Stimulated activated memory B cell treated with anti-CD40 and anti-IgM and Interleukin-4, amounts not matched to agents 10 μg/mL and 1 μg/mL and 100 μg/mL, for 72 hours (primary cell): Measurements from ENCODE around the gene MED12.

Source experiments
- ATAC-seq: fragments of 150-1000 bp; cut with Tn5 transposase; 2 replicates; pipeline ENCODE4 v1.10.0; 2021
- H3K27ac Mint-ChIP-seq: one replicate; pipeline ENCODE4 v1.8.0; 2022; ENCODE audit warnings: mild to moderate bottlenecking, mixed read lengths
- H3K27me3 Mint-ChIP-seq: one replicate; pipeline ENCODE4 v1.8.0; 2022; ENCODE audit warnings: mixed read lengths
- H3K36me3 Mint-ChIP-seq: one replicate; pipeline ENCODE4 v1.8.0; 2022; ENCODE audit warnings: mixed read lengths
- H3K4me1 Mint-ChIP-seq: one replicate; pipeline ENCODE4 v1.8.0; 2022; ENCODE audit warnings: mixed read lengths
- H3K4me3 Mint-ChIP-seq: one replicate; pipeline ENCODE4 v1.8.0; 2022; ENCODE audit warnings: mild to moderate bottlenecking, moderate library complexity, mixed read lengths
- H3K9me3 Mint-ChIP-seq: one replicate; pipeline ENCODE4 v1.8.0; 2022; ENCODE audit warnings: mixed read lengths

MED12 gene

DNA sequence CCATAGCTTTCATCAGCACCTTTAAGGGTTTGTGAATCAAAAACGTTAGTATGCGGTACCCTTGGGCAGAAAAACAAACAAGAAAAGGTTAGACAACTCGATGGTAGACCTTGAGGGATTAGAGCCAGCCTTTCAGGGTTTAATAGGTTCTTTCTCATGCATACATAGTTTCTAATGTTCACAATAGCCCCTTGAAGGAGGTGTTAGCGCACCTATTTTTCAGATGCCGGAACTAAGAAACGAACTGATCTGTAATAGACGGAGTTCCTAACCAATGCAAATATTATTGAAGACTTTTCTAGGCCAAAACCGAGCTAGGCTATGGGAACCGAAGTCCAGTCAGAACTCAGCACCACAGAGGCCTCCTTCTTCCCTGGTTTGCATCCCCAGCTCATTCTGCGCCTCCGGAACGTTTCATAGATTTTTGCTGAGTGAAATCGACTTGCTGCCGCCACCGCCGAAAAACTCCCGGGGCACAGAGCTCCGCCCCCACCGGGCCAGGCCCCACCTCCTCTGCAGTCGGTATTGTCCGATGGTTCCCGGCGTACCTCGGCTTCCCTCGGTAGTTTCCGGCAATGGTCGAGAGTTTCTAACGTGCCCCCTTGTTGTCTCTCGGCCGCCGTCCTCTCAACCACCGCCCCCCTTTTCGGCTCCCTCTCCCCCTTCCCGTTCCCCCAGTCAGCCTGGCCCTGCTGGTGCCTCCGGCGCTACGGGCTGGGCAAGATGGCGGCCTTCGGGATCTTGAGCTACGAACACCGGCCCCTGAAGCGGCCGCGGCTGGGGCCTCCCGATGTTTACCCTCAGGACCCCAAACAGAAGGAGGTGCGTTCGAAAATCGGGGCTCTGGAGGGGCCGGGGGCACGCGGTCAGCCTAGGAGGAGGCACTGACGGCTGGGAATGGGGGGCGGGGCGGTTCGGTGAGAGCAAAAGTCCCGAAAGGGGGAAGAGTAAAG, at the start of gene MED12:
MED12 (plus strand) TSS at position 565 of the 953 bp plus-strand sequence; CDS start at position 724, 159 bp downstream.
- Mint-ChIP-seq H3K9me3 (no peaks in the 10 kb centered on the region), H3K27ac (peak within 1 kb of the TSS; percentile 98), H3K4me3 (peak within 1 kb of the TSS; percentile 95), H3K27me3 (no peaks in the 10 kb centered on the region), H3K4me1 (peaks cover 5% of the 10 kb centered on the region), H3K36me3 (peaks cover 19% of the 10 kb centered on the region)
- peak; percentile 99 for ATAC-seq

DNA sequence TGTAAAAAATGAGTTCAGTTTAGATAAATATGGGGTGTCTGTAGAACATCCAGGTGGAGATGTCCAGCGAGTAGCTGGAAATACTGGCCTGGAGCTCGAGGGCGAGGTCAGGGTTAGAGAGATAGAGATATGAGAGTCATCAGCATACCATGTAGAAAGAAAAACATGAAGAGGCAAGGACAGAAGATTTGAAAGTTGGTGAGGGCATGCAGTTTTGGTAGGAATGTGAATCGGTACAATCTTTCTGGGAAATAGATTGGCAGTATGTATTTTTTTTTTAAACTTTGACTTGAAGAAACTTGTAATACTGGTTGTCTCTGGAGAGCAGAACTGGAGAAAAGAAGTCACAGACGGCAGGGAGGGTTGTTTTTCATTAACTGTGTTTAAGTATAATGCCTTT, 47.9 kb upstream of the MED12 start:
- no peak for ATAC-seq
- Mint-ChIP-seq H3K36me3 (no peaks in the 10 kb centered on the region), H3K27ac (no peak overlapping the region), H3K9me3 (no peaks in the 10 kb centered on the region), H3K4me1 (peaks cover 5% of the 10 kb centered on the region), H3K4me3 (no peak overlapping the region), H3K27me3 (no peaks in the 10 kb centered on the region)

DNA sequence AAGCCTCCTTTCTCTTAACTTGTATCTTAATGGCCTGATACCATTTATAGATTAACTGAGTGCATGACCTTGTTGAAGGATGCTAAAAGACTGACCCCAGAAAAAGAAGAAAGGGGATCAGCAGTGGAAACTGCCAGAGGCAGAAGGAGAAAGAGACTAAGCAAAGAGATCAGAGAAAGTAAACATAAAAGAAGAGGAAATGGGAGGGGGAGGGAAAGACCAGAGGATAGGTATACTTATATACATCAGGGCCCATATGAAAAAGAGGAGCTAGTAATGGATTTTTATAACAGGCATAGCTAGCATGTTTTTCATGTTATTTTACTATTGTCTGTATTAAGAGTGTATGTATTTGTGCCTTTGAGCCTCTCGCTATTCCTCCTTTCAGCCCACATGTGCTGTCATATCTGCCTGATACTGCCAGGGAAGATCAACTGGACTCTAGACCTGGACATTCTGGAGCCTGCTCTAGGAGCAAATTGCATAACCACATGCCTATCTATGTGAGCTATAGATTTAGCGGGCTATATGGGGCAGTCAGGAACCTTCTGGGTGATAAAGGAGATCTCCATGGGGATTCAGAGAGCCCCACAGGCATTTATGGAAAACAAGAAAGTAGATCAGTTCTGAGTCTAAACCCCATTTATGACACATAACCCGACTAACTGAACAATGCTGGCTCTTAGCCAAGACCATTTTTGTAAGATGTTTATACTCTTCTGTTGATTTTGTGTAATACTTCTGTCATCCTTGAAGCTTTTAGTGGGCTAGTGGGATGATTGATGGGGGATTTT, 36.9 kb upstream of the MED12 start:
- no peak overlapping the region for H3K27ac Mint-ChIP-seq
- no peak for ATAC-seq
- no peaks in the 10 kb centered on the region for H3K36me3 Mint-ChIP-seq
- H3K4me3 Mint-ChIP-seq, result no peak overlapping the region
- H3K4me1 Mint-ChIP-seq, result no peaks in the 10 kb centered on the region
- no peaks in the 10 kb centered on the region for H3K9me3 Mint-ChIP-seq
- H3K27me3 Mint-ChIP-seq, result no peaks in the 10 kb centered on the region

DNA sequence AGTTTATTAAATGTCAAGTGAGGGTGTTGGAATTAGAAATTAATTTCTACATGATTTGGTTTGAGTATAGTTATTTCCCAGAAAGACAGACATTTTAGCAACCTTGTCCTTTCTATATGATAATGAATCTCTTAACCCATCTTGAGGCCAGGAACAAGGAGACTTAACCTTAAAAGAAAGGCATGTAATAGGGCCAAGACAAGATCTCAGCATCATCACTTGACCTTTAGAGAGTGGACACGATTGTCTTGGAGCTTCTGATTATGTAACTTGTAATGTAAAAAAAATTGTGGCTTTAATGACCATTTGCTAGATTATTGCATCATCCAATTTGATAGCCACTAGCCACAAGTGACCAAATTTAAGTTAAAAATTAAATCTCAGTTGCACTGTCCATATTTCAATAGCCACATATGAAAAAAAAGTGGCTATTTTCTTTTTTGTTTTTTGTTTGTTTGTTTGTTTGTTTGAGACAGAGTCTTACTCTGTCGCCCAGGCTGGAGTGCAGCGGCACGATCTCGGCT, 36.2 kb upstream of the MED12 start:
- H3K27ac Mint-ChIP-seq, result no peak overlapping the region
- H3K27me3 Mint-ChIP-seq, result no peaks in the 10 kb centered on the region
- H3K36me3 Mint-ChIP-seq, result no peaks in the 10 kb centered on the region

DNA sequence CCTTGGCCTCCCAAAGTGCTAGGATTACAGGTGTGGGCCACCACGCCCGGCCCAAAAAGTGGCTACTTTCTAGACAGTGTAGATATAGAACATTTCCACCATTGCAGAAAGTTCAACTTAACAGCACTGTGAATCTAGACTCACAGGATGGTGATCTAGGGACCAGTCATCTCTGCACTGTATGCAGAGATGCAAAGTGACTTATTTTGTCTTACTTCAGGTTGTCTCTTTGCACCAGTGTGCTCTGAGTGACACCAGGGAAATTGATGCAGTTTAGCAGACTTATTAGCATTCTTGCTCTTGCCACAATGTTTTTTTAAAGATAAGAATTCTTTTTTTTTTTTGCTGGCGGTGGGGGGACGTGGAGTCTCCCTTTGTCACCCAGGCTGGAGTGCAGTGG, 35.6 kb upstream of the MED12 start:
- no peaks in the 10 kb centered on the region for H3K27me3 Mint-ChIP-seq
- H3K4me3 Mint-ChIP-seq, result no peak overlapping the region
- no peaks in the 10 kb centered on the region for H3K9me3 Mint-ChIP-seq
- no peak for ATAC-seq
- H3K36me3 Mint-ChIP-seq, result no peaks in the 10 kb centered on the region
- H3K4me1 Mint-ChIP-seq, result no peaks in the 10 kb centered on the region
- H3K27ac Mint-ChIP-seq, result no peak overlapping the region

More for the DNA sequence above, 36.2 kb upstream of the MED12 start:
- no peak overlapping the region for H3K4me3 Mint-ChIP-seq
- no peaks in the 10 kb centered on the region for H3K9me3 Mint-ChIP-seq
- no peak for ATAC-seq
- H3K4me1 Mint-ChIP-seq, result no peaks in the 10 kb centered on the region

DNA sequence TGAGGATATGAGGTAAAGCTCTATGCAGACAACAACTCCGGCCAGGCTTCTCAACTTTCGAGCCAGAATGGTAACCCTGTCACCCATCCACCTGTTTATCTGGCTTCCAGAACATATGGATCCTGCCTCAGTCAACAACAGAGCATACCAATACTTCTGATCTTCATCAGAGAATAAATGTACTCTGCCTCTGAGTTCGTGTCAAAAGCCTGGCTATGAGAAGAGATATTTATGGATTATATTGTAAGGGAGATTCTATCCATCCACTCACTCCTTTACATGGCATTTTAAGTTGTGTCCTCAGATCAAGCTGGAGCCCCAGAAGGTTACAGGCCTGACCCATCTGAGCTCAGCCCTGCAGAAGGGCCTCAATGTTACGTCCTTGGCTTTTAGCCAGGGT, 32.5 kb upstream of the MED12 start:
- H3K4me3 Mint-ChIP-seq, result no peak overlapping the region
- H3K36me3 Mint-ChIP-seq, result no peaks in the 10 kb centered on the region
- ATAC-seq, result no peak
- no peak overlapping the region for H3K27ac Mint-ChIP-seq
- no peaks in the 10 kb centered on the region for H3K4me1 Mint-ChIP-seq
- H3K27me3 Mint-ChIP-seq, result no peaks in the 10 kb centered on the region
- no peaks in the 10 kb centered on the region for H3K9me3 Mint-ChIP-seq

DNA sequence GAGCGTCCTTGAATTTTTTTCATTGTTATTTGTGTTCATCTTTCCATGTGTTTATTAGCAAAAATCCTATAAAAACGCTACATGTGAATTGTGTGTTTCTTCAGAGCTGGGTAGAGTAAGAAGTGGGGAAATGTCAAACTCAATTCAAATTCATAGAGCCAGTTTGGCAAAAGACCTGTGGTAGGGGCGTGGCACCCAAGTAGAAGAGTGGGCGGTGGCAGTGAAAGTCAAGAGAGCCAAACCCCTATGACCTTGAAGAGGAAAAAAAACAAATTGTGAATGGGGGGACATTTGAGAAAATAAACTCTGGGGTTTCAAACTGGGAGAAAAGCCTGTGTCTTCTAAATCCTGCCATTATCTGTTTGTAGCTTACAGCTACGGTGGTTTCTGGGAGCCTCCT, 27.1 kb upstream of the MED12 start:
- Mint-ChIP-seq H3K36me3 (no peaks in the 10 kb centered on the region), H3K4me3 (no peak overlapping the region), H3K9me3 (no peaks in the 10 kb centered on the region), H3K4me1 (peaks cover 8% of the 10 kb centered on the region), H3K27ac (no peak overlapping the region), H3K27me3 (no peaks in the 10 kb centered on the region)
- no peak for ATAC-seq

DNA sequence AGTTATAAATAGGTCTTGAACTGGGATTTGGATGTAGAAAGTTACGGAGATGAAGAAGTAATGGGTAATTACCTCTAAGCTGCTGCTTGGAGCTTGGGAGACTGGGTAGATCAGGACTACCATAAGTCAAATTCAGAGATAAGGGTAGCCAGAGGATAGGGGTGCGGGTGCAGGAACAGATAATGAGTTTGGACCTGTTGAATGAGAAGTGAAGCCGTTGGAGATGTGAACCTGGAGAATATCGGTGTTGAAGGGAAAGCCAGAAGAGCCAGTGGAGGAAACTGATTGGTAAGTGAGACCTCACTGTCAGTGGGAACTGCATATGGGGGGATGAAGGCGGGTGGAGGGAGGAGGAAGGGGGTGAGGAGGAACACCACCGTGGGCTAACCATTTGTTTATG, 23.4 kb upstream of the MED12 start:
- H3K9me3 Mint-ChIP-seq, result no peaks in the 10 kb centered on the region
- H3K36me3 Mint-ChIP-seq, result no peaks in the 10 kb centered on the region
- H3K4me3 Mint-ChIP-seq, result peak overlapping the region; percentile 99
- peaks cover 22% of the 10 kb centered on the region for H3K4me1 Mint-ChIP-seq
- peak overlapping the region; percentile 98 for H3K27ac Mint-ChIP-seq
- H3K27me3 Mint-ChIP-seq, result no peaks in the 10 kb centered on the region
- ATAC-seq, result no peak

DNA sequence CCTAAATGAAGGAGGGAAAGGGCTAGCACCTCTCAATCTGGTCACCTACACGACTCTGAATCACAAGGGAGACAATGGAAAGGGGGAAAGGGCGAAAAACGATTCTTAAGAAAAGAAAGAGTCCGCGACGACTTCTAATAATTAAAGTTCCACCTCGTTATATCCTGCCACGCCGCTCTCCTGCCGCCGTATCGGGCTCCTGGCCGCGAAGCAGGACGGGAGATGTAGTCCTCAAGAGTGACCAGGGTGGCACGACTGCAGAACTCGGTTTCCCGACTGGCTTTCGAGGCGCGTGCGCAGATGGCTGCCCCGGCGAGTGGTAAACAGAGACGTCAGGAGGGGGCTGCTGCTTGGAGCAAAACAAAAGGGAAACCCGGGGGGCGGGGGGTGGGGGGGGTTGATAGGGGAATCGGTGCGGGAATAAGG, 22.8 kb upstream of the MED12 start, which contains the start of gene FOXO4:
FOXO4 (plus strand) TSS at position 297 of the 426 bp plus-strand sequence. CDS start 678 bp downstream, outside the sequence.
- ATAC-seq, result peak; percentile 94
- Mint-ChIP-seq H3K27ac (peak within 1 kb of the TSS; percentile 98), H3K36me3 (no peaks in the 10 kb centered on the region), H3K4me3 (peak within 1 kb of the TSS; percentile 99), H3K27me3 (no peaks in the 10 kb centered on the region), H3K4me1 (peaks cover 24% of the 10 kb centered on the region), H3K9me3 (no peaks in the 10 kb centered on the region)

DNA sequence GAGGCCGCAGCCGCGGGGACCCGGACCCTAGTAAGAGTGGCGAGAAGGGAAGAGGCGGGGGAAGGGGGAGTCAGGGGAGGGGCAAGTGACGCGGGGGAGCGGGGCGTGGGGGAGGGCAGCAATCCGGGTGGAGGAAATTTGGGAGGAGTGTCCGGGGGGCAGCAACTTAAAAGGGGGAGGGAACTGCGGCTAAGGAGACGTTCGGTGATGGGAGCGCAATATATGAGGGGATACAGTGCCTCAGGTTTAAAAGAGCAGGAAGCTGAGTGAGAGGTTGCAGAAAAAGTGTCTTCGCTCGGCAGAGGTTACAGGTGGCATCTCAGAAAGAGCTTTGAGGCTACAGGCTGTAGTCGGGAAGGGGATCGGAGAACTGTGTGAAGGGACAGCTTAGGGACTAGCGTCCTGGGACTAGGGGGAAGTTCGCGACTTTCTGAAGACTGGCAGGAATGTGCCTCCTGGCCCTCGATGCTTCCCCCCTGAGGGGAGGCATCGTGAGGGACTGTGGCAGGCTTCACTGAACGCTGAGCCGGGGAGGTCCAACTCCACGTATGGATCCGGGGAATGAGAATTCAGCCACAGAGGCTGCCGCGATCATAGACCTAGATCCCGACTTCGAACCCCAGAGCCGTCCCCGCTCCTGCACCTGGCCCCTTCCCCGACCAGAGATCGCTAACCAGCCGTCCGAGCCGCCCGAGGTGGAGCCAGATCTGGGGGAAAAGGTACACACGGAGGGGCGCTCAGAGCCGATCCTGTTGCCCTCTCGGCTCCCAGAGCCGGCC, 22.2 kb upstream of the MED12 start:
- H3K27me3 Mint-ChIP-seq, result no peaks in the 10 kb centered on the region
- peaks cover 28% of the 10 kb centered on the region for H3K4me1 Mint-ChIP-seq
- H3K27ac Mint-ChIP-seq, result peak overlapping the region; percentile 98
- no peaks in the 10 kb centered on the region for H3K9me3 Mint-ChIP-seq
- peak overlapping the region; percentile 99 for H3K4me3 Mint-ChIP-seq
- ATAC-seq, result peak; percentile 71
- H3K36me3 Mint-ChIP-seq, result no peaks in the 10 kb centered on the region

DNA sequence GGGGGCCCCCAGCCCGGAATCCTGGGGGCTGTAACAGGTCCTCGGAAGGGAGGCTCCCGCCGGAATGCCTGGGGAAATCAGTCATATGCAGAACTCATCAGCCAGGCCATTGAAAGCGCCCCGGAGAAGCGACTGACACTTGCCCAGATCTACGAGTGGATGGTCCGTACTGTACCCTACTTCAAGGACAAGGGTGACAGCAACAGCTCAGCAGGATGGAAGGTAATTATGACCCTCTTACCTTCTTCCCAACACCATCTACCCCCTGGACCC, 21.7 kb upstream of the MED12 start:
- H3K9me3 Mint-ChIP-seq, result no peaks in the 10 kb centered on the region
- peak overlapping the region; percentile 99 for H3K4me3 Mint-ChIP-seq
- no peaks in the 10 kb centered on the region for H3K36me3 Mint-ChIP-seq
- peaks cover 33% of the 10 kb centered on the region for H3K4me1 Mint-ChIP-seq
- peak overlapping the region; percentile 98 for H3K27ac Mint-ChIP-seq
- ATAC-seq, result no peak
- no peaks in the 10 kb centered on the region for H3K27me3 Mint-ChIP-seq

DNA sequence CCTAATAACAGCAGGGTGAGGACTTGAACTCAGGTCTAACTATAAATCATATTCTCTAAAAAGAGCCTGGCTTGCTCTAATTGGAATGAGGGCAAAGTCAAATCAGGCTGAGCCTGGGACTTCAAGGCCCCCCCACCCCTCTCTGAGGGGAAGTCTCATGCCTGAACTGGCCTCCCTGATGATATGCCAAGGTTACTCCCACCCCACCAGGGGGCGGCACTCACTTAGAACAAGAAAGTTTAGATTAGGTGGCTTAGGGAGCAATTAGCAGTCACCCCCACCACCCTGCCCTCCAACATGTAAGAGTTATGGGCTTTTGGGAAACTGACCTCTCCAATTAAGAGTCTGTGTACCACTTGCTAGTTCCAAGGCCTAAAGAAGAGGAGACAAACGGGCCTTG, 20.1 kb upstream of the MED12 start:
- H3K36me3 Mint-ChIP-seq, result no peaks in the 10 kb centered on the region
- ATAC-seq, result peak; percentile 62
- peaks cover 44% of the 10 kb centered on the region for H3K4me1 Mint-ChIP-seq
- H3K27me3 Mint-ChIP-seq, result no peaks in the 10 kb centered on the region
- no peak overlapping the region for H3K4me3 Mint-ChIP-seq
- no peaks in the 10 kb centered on the region for H3K9me3 Mint-ChIP-seq
- H3K27ac Mint-ChIP-seq, result peak overlapping the region; percentile 22

DNA sequence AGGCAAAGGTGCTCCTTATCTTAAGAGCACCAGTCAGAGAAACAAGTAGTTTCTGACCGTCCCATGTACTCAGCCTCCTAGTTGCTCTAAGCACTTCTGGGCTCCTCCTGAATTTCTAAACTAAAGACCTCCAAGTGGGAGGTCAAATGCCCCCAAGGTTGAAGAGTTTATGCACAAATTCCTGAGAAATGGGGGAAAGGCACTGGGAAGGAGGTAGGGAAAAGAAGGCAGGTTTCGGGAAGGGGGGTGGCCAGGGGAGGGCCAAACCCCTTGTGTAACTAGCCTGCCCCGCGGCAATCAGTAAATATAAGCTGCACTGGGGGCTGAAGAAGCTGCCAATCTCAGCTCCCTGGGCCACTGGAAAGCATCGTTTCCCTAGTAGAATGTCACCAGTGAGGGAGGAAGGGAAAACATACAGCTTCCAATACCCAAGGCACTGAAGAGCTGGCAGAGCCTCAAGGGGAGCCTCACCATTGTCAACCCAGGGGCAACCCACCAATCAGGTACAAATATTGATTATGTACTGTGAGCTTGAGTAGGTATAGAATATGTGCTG, 19.4 kb upstream of the MED12 start:
- H3K4me3 Mint-ChIP-seq, result no peak overlapping the region
- H3K4me1 Mint-ChIP-seq, result peaks cover 51% of the 10 kb centered on the region
- no peaks in the 10 kb centered on the region for H3K27me3 Mint-ChIP-seq
- no peak for ATAC-seq
- H3K27ac Mint-ChIP-seq, result peak overlapping the region; percentile 22
- H3K36me3 Mint-ChIP-seq, result no peaks in the 10 kb centered on the region
- H3K9me3 Mint-ChIP-seq, result no peaks in the 10 kb centered on the region

DNA sequence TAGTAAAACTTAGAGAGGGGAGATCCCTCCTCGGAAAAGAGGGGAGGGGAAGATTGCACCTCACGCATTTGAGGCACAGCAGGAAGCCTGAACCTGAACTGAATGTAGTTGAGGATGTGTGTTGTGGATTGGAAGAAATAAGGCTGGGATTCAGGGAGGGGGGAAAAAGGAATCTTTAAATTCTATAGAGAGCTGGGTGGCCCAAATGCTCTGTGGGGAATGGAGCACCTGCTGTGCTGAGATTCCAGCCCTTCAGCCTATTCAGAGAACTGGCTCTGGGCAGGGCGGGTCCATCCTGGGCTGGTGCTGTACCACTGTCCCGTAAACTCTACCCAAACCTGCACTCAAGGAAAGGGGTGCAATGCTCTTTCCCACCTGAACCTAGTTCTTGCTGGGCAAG, 18.7 kb upstream of the MED12 start:
- no peaks in the 10 kb centered on the region for H3K27me3 Mint-ChIP-seq
- peaks cover 57% of the 10 kb centered on the region for H3K4me1 Mint-ChIP-seq
- peak overlapping the region; percentile 22 for H3K27ac Mint-ChIP-seq
- no peaks in the 10 kb centered on the region for H3K36me3 Mint-ChIP-seq
- no peak overlapping the region for H3K4me3 Mint-ChIP-seq
- no peak for ATAC-seq
- H3K9me3 Mint-ChIP-seq, result no peaks in the 10 kb centered on the region
